ENCODE data around the gene RNF11.
"Not testable (repeated sequence)": the region's sequence is repeated elsewhere in the genome, so short reads cannot be mapped to it uniquely, and the experiment has no call there.

RNF11 gene

GRCh38 chr1:51247022-51247421 lies 10.9 kb downstream of the RNF11 start:
- H3K9me3 ChIP-seq (ENCODE audit: control insufficient read depth in 1 of 2, low read length in 2 of 2): no peaks in the 10 kb centered on the region

GRCh38 chr1:51247499-51247898 lies 11.4 kb downstream of the RNF11 start:
- Histone ChIP-seq H3K4me1 (ENCODE audit: control insufficient read depth in 1 of 2, insufficient read depth in 2 of 2, low read length in 2 of 2) (peaks cover 0 to 5% of the 10 kb centered on the region in 2 donors), H3K36me3 (ENCODE audit: control insufficient read depth in 1 of 2, insufficient read depth in 2 of 2, low read length in 2 of 2) (no peaks in the 10 kb centered on the region), H3K4me3 (ENCODE audit: low read depth in 1 of 2, low read length in 2 of 2) (no peak overlapping the region), H3K27ac (ENCODE audit: low read length) (no peak overlapping the region), H3K9me3 (ENCODE audit: control insufficient read depth in 1 of 2, low read length in 2 of 2) (no peaks in the 10 kb centered on the region), H3K27me3 (ENCODE audit: low read depth, low read length) (no peaks in the 10 kb centered on the region)

More at GRCh38 chr1:51247022-51247421, 10.9 kb downstream of the RNF11 start:
- no peaks in the 10 kb centered on the region for H3K36me3 ChIP-seq (ENCODE audit: control insufficient read depth in 1 of 2, insufficient read depth in 2 of 2, low read length in 2 of 2)
- H3K4me1 ChIP-seq (ENCODE audit: control insufficient read depth in 1 of 2, insufficient read depth in 2 of 2, low read length in 2 of 2): peaks cover 0 to 6% of the 10 kb centered on the region in 2 donors
- no peaks in the 10 kb centered on the region for H3K27me3 ChIP-seq (ENCODE audit: low read depth, low read length)
- H3K4me3 ChIP-seq (ENCODE audit: low read depth in 1 of 2, low read length in 2 of 2): no peak overlapping the region
- no peak overlapping the region for H3K27ac ChIP-seq (ENCODE audit: low read length)

GRCh38 chr1:51249445-51249844 lies 13.4 kb downstream of the RNF11 start:
- Histone ChIP-seq H3K4me1 (ENCODE audit: control insufficient read depth in 1 of 2, insufficient read depth in 2 of 2, low read length in 2 of 2) (peaks cover 0 to 2% of the 10 kb centered on the region in 2 donors), H3K9me3 (ENCODE audit: control insufficient read depth in 1 of 2, low read length in 2 of 2) (no peaks in the 10 kb centered on the region), H3K36me3 (ENCODE audit: control insufficient read depth in 1 of 2, insufficient read depth in 2 of 2, low read length in 2 of 2) (no peaks in the 10 kb centered on the region), H3K27ac (ENCODE audit: low read length) (no peak overlapping the region), H3K4me3 (ENCODE audit: low read depth in 1 of 2, low read length in 2 of 2) (no peak overlapping the region), H3K27me3 (ENCODE audit: low read depth, low read length) (no peaks in the 10 kb centered on the region)

- not testable (repeated sequence) for H3K27me3 ChIP-seq (ENCODE audit: low read depth, low read length); H3K27ac ChIP-seq (ENCODE audit: low read length); H3K36me3 ChIP-seq (ENCODE audit: control insufficient read depth in 1 of 2, insufficient read depth in 2 of 2, low read length in 2 of 2); H3K4me3 ChIP-seq (ENCODE audit: low read depth in 1 of 2, low read length in 2 of 2); H3K9me3 ChIP-seq (ENCODE audit: control insufficient read depth in 1 of 2, low read length in 2 of 2); H3K4me1 ChIP-seq (ENCODE audit: control insufficient read depth in 1 of 2, insufficient read depth in 2 of 2, low read length in 2 of 2)
Measured at GRCh38 chr1:51250729-51251128, 14.7 kb downstream of the RNF11 start.

GRCh38 chr1:51251165-51251564 lies 15.1 kb downstream of the RNF11 start:
- not testable (repeated sequence) for H3K9me3 ChIP-seq (ENCODE audit: control insufficient read depth in 1 of 2, low read length in 2 of 2); H3K36me3 ChIP-seq (ENCODE audit: control insufficient read depth in 1 of 2, insufficient read depth in 2 of 2, low read length in 2 of 2); H3K4me1 ChIP-seq (ENCODE audit: control insufficient read depth in 1 of 2, insufficient read depth in 2 of 2, low read length in 2 of 2); H3K27ac ChIP-seq (ENCODE audit: low read length); H3K27me3 ChIP-seq (ENCODE audit: low read depth, low read length); H3K4me3 ChIP-seq (ENCODE audit: low read depth in 1 of 2, low read length in 2 of 2)

GRCh38 chr1:51252366-51252765 lies 16.3 kb downstream of the RNF11 start:
- H3K27ac ChIP-seq (ENCODE audit: low read length): no peak overlapping the region
- no peaks in the 10 kb centered on the region for H3K36me3 ChIP-seq (ENCODE audit: control insufficient read depth in 1 of 2, insufficient read depth in 2 of 2, low read length in 2 of 2)
- no peaks in the 10 kb centered on the region for H3K9me3 ChIP-seq (ENCODE audit: control insufficient read depth in 1 of 2, low read length in 2 of 2)
- no peak overlapping the region for H3K4me3 ChIP-seq (ENCODE audit: low read depth in 1 of 2, low read length in 2 of 2)
- no peaks in the 10 kb centered on the region for H3K27me3 ChIP-seq (ENCODE audit: low read depth, low read length)
- H3K4me1 ChIP-seq (ENCODE audit: control insufficient read depth in 1 of 2, insufficient read depth in 2 of 2, low read length in 2 of 2): peaks cover 0 to 10% of the 10 kb centered on the region in 2 donors

- H3K27ac ChIP-seq (ENCODE audit: low read length): no peak overlapping the region
- no peak overlapping the region for H3K4me3 ChIP-seq (ENCODE audit: low read depth in 1 of 2, low read length in 2 of 2)
- H3K9me3 ChIP-seq (ENCODE audit: control insufficient read depth in 1 of 2, low read length in 2 of 2): no peaks in the 10 kb centered on the region
- H3K36me3 ChIP-seq (ENCODE audit: control insufficient read depth in 1 of 2, insufficient read depth in 2 of 2, low read length in 2 of 2): no peaks in the 10 kb centered on the region
- peaks cover 0 to 16% of the 10 kb centered on the region in 2 donors for H3K4me1 ChIP-seq (ENCODE audit: control insufficient read depth in 1 of 2, insufficient read depth in 2 of 2, low read length in 2 of 2)
- no peaks in the 10 kb centered on the region for H3K27me3 ChIP-seq (ENCODE audit: low read depth, low read length)
Measured at GRCh38 chr1:51253691-51254090, 17.6 kb downstream of the RNF11 start.

- Histone ChIP-seq H3K27me3 (ENCODE audit: low read depth, low read length) (no peaks in the 10 kb centered on the region), H3K9me3 (ENCODE audit: control insufficient read depth in 1 of 2, low read length in 2 of 2) (no peaks in the 10 kb centered on the region), H3K36me3 (ENCODE audit: control insufficient read depth in 1 of 2, insufficient read depth in 2 of 2, low read length in 2 of 2) (no peaks in the 10 kb centered on the region), H3K4me3 (ENCODE audit: low read depth in 1 of 2, low read length in 2 of 2) (no peak overlapping the region), H3K4me1 (ENCODE audit: control insufficient read depth in 1 of 2, insufficient read depth in 2 of 2, low read length in 2 of 2) (peaks cover 4 to 26% of the 10 kb centered on the region in 2 donors), H3K27ac (ENCODE audit: low read length) (no peak overlapping the region)
Measured at GRCh38 chr1:51255331-51255730, 19.3 kb downstream of the RNF11 start.

- H3K27ac ChIP-seq (ENCODE audit: low read length): no peak overlapping the region
- H3K4me3 ChIP-seq (ENCODE audit: low read depth in 1 of 2, low read length in 2 of 2): no peak overlapping the region
- no peaks in the 10 kb centered on the region for H3K27me3 ChIP-seq (ENCODE audit: low read depth, low read length)
- H3K36me3 ChIP-seq (ENCODE audit: control insufficient read depth in 1 of 2, insufficient read depth in 2 of 2, low read length in 2 of 2): no peaks in the 10 kb centered on the region
- no peaks in the 10 kb centered on the region for H3K9me3 ChIP-seq (ENCODE audit: control insufficient read depth in 1 of 2, low read length in 2 of 2)
- peaks cover 4 to 57% of the 10 kb centered on the region in 2 donors for H3K4me1 ChIP-seq (ENCODE audit: control insufficient read depth in 1 of 2, insufficient read depth in 2 of 2, low read length in 2 of 2)
Measured at GRCh38 chr1:51263147-51263877, 27.2 kb downstream of the RNF11 start.

GRCh38 chr1:51264451-51264850 lies 28.4 kb downstream of the RNF11 start:
- H3K36me3 ChIP-seq (ENCODE audit: control insufficient read depth in 1 of 2, insufficient read depth in 2 of 2, low read length in 2 of 2): no peaks in the 10 kb centered on the region
- peaks cover 4 to 46% of the 10 kb centered on the region in 2 donors for H3K4me1 ChIP-seq (ENCODE audit: control insufficient read depth in 1 of 2, insufficient read depth in 2 of 2, low read length in 2 of 2)
- H3K27me3 ChIP-seq (ENCODE audit: low read depth, low read length): no peaks in the 10 kb centered on the region
- H3K4me3 ChIP-seq (ENCODE audit: low read depth in 1 of 2, low read length in 2 of 2): no peak overlapping the region
- peak overlapping the region; percentile 4 for H3K27ac ChIP-seq (ENCODE audit: low read length)
- no peaks in the 10 kb centered on the region for H3K9me3 ChIP-seq (ENCODE audit: control insufficient read depth in 1 of 2, low read length in 2 of 2)

GRCh38 chr1:51265618-51266017 lies 29.5 kb downstream of the RNF11 start:
- no peak overlapping the region for H3K4me3 ChIP-seq (ENCODE audit: low read depth in 1 of 2, low read length in 2 of 2)
- H3K36me3 ChIP-seq (ENCODE audit: control insufficient read depth in 1 of 2, insufficient read depth in 2 of 2, low read length in 2 of 2): no peaks in the 10 kb centered on the region
- no peaks in the 10 kb centered on the region for H3K9me3 ChIP-seq (ENCODE audit: control insufficient read depth in 1 of 2, low read length in 2 of 2)
- H3K27me3 ChIP-seq (ENCODE audit: low read depth, low read length): no peaks in the 10 kb centered on the region
- H3K4me1 ChIP-seq (ENCODE audit: control insufficient read depth in 1 of 2, insufficient read depth in 2 of 2, low read length in 2 of 2): peaks cover 0 to 40% of the 10 kb centered on the region in 2 donors
- H3K27ac ChIP-seq (ENCODE audit: low read length): no peak overlapping the region

GRCh38 chr1:51266181-51266580 lies 30.1 kb downstream of the RNF11 start:
- Histone ChIP-seq H3K4me3 (ENCODE audit: low read depth in 1 of 2, low read length in 2 of 2) (no peak overlapping the region), H3K9me3 (ENCODE audit: control insufficient read depth in 1 of 2, low read length in 2 of 2) (no peaks in the 10 kb centered on the region), H3K27ac (ENCODE audit: low read length) (no peak overlapping the region), H3K27me3 (ENCODE audit: low read depth, low read length) (no peaks in the 10 kb centered on the region), H3K4me1 (ENCODE audit: control insufficient read depth in 1 of 2, insufficient read depth in 2 of 2, low read length in 2 of 2) (peaks cover 0 to 35% of the 10 kb centered on the region in 2 donors), H3K36me3 (ENCODE audit: control insufficient read depth in 1 of 2, insufficient read depth in 2 of 2, low read length in 2 of 2) (peaks cover 0 to 3% of the 10 kb centered on the region in 2 donors)

Data from muscle layer of duodenum (tissue), 2 donors.